HG02981 (cell line): Measurements from ENCODE around the gene PLPPR5.
"Not testable (repeated sequence)": the region's sequence is repeated elsewhere in the genome, so short reads cannot be mapped to it uniquely, and the experiment has no call there.

ENCODE experiments used
- ATAC-seq: cut with Tn5 transposase; IDR thresholded peaks from one replicate; pipeline ENCODE4 v1.9.1; 2021; ENCODE audit warnings: mild to moderate bottlenecking, moderate library complexity; ENCODE audit not compliant: unreplicated experiment

Gene PLPPR5

GRCh38 chr1:99004861-99005442 is at the start of gene PLPPR5:
PLPPR5 (minus strand) TSS chr1:99004861; CDS start chr1:99004671, 190 bp downstream.
- no peak for ATAC-seq

- ATAC-seq = no peak
Observed at GRCh38 chr1:99051611-99052283, 47.1 kb upstream of the PLPPR5 start.

- ATAC-seq = no peak
Observed at GRCh38 chr1:99049745-99050144, 45.1 kb upstream of the PLPPR5 start.

- ATAC-seq = not testable (repeated sequence)
Observed at GRCh38 chr1:99036746-99037145, 32.1 kb upstream of the PLPPR5 start.

GRCh38 chr1:99018313-99018712 is 13.7 kb upstream of the PLPPR5 start:
- no peak for ATAC-seq

- no peak for ATAC-seq
Observed at GRCh38 chr1:99017655-99018054, 13.0 kb upstream of the PLPPR5 start.

GRCh38 chr1:99010679-99011078 is 6.0 kb upstream of the PLPPR5 start:
- ATAC-seq = no peak

- ATAC-seq = no peak
Observed at GRCh38 chr1:99007366-99007765, 2.7 kb upstream of the PLPPR5 start.

- no peak for ATAC-seq
Observed at GRCh38 chr1:99005537-99005942, 879 bp upstream of the PLPPR5 start.

- no peak for ATAC-seq
Observed at GRCh38 chr1:99004254-99004860, 304 bp downstream of the PLPPR5 start.

GRCh38 chr1:99003581-99004253 is 944 bp downstream of the PLPPR5 start:
- no peak for ATAC-seq

- ATAC-seq = no peak
Observed at GRCh38 chr1:98992844-98993243, 11.8 kb downstream of the PLPPR5 start.

GRCh38 chr1:98991127-98992012 is 13.3 kb downstream of the PLPPR5 start:
- peak; percentile 62 for ATAC-seq

GRCh38 chr1:98989556-98989907 is 15.1 kb downstream of the PLPPR5 start:
- ATAC-seq = no peak

- ATAC-seq = peak; percentile 65
Observed at GRCh38 chr1:98988904-98989555, 15.6 kb downstream of the PLPPR5 start.

- ATAC-seq = no peak
Observed at GRCh38 chr1:98985687-98986086, 19.0 kb downstream of the PLPPR5 start.

- ATAC-seq = no peak
Observed at GRCh38 chr1:98981917-98982513, 22.6 kb downstream of the PLPPR5 start.

- ATAC-seq = no peak
Observed at GRCh38 chr1:98979463-98979862, 25.2 kb downstream of the PLPPR5 start.

- ATAC-seq = no peak
Observed at GRCh38 chr1:98975810-98976209, 28.9 kb downstream of the PLPPR5 start.

GRCh38 chr1:98975113-98975512 is 29.5 kb downstream of the PLPPR5 start:
- no peak for ATAC-seq
